Hepatic stellate cell (primary cell): ENCODE measurements around the gene RALBP1.
A peak's percentile ranks its signal among the peaks of the same experiment; 100 is the strongest.
"Not testable (repeated sequence)": the region's sequence is repeated elsewhere in the genome, so short reads cannot be mapped to it uniquely, and the experiment has no call there.

Source experiments
- DNase-seq: peaks from one replicate; pipeline ENCODE4 v3.0.0; 2011; ENCODE audit warnings: low spot score

RALBP1 gene

DNA sequence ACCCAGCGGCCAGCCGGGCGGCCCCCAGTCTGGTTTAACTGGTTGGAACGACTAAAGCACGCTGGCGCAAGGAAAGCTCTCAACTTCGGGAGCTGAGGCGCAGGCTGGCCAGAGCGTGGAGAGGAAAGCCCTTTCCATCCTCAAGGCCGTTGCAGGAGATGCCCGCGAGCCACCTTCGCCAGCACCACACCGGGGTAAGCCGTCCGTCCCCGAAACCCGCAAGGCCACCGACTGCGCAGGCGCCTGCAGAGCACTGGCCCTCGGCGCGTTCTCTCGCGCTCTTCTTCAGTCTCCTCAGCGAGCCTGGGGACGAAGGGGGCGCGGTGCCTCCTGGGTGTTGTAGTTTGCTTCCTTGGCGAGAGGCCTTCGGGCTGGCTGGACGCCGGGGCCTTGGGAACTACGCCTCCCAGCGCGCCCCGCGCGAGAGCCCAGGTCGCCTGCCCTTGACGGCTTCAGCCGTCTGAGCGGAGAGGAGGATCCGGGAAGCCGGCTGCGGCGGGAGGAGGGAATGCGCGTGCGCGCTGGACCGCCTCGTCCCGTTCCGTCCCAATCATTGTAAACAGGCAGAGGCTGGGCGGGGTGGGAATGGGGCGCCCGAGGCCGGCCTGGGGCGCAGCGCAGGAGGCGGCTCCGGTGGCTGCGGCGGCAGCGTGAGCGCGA lies at the start of gene RALBP1:
RALBP1 (plus strand) TSS at position 531 of the 660 bp plus-strand sequence. CDS start 37,533 bp downstream, outside the sequence.
- peak; percentile 97 for DNase-seq

DNA sequence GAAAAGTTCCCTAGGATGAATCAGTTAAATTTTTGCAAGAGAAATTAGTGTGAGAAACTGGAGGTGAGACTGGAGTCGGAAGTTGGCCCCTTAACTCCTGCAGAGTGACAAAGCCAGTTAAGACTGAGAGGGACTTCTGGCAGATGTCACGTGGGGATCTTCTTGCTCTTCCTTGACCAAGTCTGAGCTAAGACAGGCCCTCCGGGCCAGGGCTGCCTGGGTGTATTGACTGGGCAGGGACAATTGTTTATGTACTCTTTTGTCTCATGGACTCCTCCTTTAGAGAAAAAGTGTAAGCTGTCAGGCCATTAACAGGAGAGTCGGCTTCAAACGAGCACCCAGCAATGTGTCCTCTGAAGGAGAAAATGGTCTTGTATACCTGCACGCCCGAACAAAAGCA lies 48.6 kb upstream of the RALBP1 start:
- DNase-seq = no peak

DNA sequence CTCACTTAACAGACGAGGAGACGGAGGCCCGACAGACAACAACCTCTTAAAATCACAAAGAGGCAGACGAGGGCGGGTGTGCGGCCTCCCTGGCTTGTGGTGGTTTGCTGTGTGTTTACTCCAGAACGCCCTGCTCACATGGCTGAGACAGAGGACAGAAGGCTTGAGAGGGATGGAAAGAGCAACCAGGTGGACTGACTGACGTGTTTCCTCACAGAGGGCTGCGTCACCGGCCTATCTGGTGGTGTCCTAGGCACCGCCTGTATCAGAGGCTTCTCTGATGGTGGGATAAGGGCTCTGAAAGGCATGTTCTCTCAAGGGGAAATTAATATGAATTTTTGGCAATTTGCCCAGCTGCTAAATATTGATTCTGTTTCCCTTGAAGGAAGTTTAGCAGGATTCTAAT lies 47.0 kb upstream of the RALBP1 start:
- DNase-seq = no peak

DNA sequence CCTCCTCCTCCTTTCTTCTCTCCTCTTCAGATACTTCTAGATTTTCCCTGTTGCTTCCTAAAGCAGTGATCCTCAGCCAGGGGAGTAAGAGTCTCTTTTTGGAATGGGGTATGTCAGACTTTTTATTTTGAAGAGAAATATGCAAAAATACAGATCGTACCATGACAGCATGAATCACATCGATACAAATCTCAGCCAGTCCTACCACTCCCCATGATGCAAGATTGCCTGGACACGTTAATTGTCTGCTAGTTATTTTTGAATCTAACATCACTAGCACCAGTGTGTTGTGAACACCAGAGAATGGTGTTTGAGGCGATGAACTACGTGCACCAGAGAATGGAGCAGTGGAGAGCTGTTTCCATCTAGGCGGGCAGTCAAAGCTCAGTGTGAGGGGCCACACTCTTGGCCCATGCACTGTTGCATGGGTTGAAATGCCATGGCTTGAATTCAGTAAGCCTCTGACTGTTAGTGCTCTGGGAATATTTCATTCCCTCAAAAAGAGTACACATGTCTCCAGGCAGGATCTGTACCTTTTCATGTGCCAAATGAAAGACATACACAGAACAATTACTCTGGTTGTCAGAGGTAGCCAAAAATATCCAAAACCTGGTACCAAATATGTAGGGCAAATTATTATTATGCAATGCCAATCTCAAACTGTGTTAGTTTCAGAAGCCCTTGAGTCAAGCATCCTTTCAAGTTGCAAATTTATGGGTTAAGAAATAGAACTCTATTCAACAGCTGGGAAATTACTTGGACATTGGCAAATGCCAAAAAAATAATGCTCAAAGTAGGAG lies 46.3 kb upstream of the RALBP1 start:
- DNase-seq = no peak

DNA sequence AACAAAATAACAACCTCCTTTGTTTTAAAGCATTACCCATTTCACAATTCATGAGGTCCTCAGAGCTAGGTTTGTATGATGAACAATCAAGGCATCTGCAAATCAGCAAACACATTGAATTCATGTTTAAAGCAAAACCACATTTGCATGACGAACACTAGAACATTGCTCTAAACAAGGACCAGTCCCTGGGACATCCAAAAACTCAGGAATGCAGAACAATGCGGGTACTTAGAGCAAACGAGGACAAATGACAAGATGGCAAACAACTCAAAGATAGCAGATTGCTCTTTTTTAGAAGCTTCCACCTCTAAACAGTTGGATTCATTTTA lies 45.7 kb upstream of the RALBP1 start:
- DNase-seq = no peak

DNA sequence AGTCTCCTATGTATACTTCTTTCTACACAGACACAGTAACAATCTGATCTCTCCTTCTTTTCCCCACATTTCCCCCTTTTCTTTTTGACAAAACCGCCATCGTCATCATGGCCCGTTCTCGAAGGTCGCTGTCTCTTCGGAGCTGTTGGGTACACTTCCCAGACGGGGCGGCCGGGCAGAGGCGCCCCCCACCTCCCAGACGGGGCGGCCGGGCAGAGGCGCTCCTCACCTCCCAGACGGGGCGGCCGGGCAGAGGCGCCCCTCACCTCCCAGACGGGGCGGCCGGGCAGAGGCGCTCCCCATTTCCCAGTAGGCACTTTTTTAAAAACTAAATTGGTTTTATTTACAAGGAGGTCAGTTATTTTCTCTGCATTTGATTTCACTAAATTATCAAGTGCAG lies 45.0 kb upstream of the RALBP1 start:
- DNase-seq = not testable (repeated sequence)

DNA sequence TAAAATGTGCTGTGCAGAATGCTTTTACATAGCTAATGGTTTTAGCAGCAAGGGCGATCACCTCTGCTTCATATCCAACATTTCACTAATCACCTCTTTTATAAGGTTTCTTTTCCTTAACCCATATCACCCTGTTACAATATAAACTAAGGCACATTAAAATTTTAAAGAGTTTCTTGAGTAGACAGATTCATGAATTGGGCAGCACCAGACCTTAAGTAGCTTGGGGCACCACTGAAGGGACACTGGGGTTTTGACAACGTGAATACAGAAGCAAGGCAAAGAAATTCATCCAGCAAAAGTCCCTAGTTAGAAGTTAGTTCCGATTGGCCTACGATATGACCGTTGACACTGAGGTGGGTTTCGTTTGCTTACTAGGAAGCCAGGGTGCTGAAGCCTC lies 44.0 kb upstream of the RALBP1 start:
- no peak for DNase-seq

DNA sequence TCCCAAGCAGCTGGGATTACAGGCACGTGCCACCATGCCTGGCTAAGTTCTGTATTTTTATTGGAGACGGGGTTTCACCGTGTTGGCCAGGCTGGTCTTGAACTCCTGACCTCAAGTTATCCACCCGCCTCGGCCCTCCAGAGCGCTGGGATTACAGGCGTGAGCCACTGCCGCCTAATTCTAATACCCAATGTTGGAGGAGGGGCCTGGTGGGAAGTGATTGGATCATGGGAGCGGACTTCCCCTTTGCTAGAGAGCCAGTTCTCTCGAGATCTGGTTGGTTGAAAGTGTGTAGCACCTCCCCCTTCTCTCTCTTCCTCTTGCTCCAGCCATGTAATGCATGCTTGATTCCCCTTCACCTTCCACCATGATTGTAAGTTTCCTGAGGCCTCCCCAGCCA lies 42.2 kb upstream of the RALBP1 start:
- DNase-seq = not testable (repeated sequence)

DNA sequence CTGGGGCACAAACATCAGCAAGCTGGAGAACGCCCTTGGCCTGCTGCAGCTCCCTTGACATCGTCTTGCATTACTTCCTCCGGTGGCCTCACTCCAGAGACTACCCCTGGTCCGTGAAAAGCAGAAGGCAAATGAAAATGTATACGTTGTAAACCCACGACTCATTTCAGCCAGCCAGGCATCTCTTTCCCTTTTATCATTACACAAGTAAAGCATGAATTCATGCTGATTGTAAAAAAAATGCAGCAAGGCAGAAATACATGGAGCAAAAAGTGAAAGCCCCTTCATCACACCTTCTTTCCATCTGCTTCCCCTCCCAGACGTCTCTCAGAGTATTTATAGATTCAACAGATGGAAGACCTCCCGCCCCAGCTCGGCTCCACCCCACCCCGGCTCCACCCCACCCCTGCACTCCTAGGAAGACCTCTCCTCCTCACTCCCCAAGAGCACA lies 41.6 kb upstream of the RALBP1 start:
- DNase-seq = no peak

DNA sequence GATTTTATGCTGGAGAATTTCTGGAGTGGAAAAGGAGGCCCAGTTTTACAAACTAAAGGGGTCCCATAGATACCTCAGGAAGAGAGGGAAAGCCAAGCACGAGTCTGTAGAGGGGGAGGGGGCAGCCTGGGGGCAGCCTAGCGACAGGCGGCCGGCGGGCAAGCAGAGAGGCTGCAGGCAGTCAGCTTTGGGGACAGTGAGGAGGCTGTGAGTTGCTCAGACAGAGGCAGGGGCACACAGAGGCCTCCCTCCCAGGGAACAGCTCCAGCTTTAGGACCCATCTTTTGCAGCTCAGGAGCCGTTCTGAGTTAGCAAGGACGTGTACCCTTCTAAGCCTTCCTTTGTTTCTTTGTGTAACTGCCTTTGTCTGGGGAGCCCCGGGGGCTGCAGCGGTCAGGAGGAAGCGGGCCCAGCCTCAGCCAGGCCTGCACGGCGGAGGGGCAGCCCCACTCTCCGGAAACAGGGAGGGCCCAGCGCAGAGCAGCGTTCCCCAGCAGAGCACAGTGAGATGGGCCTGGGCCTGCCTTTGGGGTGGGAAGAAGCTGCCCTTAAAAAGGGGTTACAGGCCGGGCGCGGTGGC lies 41.1 kb upstream of the RALBP1 start:
- no peak for DNase-seq

DNA sequence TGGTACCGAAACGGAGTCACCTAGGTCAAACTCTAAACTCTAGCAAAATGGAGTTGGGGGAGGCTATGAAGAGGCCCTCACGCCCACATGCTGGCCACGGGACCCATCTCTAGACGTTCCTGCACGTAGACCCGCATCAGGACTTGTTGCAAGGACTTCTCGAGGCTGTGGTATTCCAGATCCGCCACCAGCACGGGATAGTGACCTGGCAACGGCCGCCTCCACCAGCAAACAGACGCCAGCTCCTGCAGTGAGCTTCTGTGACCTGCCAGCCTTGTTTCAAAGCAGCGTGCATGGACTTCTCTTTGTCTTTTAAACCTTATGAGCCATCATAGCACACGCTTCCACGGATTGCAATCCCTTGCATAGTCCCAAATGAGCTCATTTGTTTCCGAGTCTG lies 40.3 kb upstream of the RALBP1 start:
- no peak for DNase-seq

DNA sequence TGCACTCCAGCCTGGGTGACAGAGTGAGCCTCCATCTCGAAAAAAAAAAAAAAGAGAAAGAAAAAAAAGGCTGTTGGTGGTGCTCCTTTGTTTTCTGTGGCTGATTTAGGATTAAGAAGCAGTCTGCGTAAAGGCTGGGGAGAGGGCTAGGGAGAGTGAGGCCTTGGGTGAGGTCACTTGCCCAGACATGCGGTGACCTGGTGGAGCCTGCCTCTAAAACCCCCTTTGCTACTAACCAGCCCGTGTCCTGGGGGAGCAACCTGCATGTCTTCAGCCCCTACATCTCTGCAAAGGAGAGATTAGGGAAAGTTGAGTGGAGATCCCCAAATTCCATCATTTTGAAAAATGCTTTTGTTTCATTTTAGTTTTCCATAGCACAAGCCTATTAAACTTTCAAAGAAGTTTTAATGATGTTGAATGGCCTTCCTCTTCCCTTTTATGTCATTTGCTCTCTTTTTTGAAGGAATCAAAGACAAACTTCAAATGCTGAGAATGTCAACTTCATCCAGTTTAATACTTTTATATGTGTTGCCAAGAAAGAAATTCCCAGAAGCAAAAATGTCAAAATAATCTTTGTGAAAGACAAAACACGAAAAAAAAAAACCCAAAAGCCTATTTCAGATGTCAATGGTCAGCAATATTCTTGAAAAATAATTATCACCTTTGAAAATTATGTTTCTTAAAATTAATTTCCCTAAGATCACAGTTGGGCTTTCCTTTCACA lies 38.9 kb upstream of the RALBP1 start:
- no peak for DNase-seq

DNA sequence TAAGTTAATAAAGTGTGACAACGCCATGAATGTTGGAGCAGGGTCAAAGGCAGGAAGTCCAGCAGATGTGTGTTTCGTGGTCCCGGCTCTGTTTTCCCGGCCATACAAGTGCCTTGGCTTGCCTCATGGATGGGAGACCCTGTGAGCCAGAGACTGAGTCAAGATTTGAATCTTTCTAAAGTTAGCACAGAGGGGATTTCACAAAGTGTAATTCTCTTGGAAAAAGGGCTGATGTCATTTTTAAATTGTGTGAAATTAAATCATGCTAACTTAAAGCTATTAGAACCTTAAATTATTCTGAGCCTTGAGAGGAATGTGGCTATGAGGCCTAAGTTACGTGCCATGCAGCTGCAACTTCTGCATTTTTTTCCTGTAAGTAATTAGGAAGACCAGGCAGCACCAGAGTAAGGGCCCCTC lies 38.3 kb upstream of the RALBP1 start:
- no peak for DNase-seq

DNA sequence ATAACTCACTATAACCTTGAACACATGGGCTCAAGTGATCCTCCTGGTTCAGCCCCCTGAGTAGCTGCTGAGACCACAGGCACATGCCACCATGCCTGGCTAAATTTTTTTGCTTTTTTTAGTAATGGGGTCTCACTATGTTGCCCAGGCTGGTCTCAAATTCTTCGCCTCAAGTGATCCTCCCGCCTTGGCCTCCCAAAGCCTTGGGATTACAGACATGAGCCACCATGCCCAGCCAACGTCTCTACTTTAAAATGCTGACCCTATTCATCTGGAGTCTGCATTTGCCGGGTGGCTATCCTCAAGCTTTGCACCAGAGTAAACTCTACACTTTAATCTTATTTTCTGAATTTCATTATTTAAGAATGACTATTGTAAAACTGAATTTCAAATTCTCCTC lies 37.6 kb upstream of the RALBP1 start:
- no peak for DNase-seq

DNA sequence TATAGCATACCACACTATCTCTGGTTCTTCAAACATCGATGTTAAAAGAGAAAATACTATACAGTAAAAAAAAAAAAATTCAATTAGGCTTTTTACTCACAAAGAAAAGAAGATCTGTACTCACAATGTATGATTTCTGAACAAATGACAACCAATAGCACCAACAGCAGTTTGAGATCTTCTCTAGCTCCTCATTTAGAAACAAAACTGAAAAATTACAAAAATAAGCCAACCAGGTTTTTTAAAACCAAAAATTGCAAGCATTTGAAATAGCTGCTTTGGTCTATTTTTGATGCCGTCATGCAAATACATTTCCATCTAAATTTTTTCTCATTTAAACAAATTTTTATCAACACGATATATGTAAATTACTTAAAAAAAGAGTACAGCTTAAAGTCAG lies 34.3 kb upstream of the RALBP1 start:
- no peak for DNase-seq

DNA sequence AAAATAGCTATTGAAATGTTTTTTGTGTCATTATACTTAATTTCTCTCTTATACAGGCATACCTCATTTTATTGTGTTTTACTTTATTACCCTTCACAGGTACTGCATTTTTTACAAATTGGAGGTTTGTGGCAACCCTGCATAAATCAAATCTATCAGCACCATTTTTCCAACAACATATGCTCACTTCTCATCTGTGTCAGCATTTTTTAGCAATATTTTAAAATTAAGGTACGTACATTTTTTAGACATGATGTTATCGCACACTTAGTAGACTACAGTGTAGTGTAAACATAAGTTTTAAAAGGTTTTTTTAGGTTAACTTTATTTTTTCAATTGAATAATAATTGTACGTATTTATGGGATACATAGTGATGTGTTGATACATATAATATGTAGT lies 30.8 kb upstream of the RALBP1 start:
- DNase-seq = no peak

DNA sequence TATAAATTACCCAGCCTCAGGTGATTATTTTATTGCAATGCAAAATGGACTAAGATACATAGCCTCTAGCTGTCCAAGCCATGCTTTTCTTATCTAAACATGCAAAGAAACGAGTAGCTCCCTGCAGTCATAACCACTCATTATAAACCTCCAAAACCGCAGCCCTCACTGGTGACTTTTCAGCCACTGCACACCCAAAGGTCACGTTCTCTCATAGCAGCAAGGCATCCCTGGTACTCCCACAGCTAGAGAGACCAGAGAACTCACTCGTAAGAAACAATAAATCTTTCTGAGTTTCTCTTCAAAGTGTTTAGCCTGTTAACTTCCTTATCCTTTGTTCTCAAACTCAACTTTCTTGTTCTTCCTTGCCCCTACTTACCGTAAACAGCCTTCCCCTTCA lies 28.5 kb upstream of the RALBP1 start:
- no peak for DNase-seq

DNA sequence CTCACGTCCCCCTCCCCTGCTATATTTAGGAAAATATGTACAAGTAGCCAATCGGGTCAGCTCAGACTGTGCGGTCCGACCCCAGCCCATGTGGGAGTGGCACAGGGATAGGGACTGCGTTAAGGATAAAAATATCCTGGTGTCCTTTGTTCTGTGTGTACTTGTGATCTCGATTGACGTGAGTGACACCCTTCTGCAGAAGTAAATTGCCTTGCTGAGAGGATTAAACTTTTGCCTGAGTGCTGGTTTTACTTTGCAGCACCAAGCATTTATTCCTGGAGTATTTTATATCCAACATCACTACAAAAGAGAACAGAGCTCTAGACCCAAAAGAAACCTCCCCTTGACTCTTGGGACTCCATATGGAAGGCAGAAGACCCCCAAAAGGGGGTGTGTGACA lies 28.0 kb upstream of the RALBP1 start:
- no peak for DNase-seq

DNA sequence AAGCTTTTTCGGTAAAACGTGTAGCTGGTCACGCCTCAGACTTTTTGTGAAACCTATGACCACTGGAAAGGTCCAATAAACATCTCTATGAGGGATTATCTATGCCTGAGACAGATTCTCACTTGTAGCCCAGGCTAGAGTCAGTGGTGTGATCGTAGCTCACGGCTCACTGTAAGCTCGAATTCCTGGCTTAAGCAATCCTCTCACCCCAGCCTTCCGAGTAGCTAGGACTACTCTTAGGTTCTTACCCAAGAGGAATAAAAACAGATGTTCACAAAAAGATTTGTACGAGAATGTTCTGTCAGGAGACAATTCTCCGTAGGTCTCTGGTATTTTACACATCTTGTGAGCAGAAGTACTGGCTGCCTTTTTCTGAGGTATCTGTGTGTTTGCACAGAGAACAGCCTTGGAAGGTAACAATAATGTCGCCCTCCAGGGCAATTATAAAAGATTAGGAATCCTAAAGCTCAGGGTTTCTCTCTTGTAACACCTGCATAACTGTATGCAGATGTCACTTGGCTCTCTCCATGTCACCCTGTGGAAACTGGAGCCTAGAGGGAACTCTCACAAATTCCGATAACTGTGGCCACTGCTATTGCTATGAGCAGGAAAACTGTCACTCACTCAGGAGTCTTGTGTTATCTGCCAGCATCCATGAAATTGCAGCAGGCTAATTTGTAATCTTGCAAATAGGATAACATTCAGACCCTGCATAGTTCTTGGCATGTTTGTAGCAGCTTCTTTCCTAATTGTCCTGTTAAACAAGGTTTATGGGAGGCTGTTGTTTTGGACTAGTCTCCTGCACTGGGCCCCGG lies 25.5 kb upstream of the RALBP1 start:
- DNase-seq = no peak

DNA sequence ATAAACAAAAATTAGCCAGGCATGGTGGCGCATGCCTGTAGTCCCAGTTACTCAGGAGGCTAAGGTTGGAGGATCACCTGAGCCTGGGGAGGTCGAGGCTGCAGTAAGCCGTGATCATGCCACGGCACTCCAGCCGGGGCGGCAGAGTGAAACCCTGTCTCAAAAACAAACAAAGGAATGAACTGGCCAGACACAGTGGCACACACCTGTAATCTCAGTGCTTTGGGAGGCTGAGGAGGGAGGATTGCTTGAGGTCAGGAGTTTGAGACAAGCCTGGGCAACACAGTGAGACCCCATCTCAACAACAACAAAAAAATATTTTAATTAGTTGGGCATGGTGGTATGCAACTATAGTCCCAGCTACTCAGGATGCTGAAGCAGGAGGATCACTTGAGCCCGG lies 24.4 kb upstream of the RALBP1 start:
- DNase-seq = not testable (repeated sequence)

DNA sequence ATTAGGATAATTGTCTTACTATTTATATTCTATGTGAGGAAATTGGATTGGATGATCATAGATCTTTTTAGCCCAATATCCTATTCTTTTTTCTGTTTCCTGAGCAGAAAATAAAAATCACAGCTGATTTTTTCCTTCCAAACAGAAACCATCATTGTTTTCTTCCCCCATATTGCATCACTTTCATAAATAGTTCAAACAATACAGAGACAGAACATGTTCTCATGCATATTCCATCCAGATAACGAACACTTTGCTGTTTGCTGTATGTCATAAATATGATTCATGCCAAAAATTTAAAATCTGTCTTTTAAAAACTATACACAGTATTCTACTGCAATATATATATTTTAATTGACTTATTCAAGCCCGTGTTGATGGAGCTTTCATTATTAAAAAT lies 22.0 kb upstream of the RALBP1 start:
- no peak for DNase-seq
